ENCODE measurements around the gene CTNNA2. TPM values are rescaled to one million over a fixed set of nuclear protein-coding genes. Genes with fewer than 3 reads are reported as not detected.

The CTNNA2 gene
- total RNA-seq, 6 experiments from 2014 or later, result 0.44 TPM; not detected in 5

GRCh38 chr2:80568011-80568410, 1055.2 kb downstream of the CTNNA2 start:
- DNase-seq (no peak), ATAC-seq (no peak)
- WGBS (ENCODE audit: insufficient coverage, low coverage, low lambda C conversion rate, missing lambda C conversion rate), result 41% methylated on average over 3 of the region's 3 CpGs
- Histone ChIP-seq H3K4me1 (no peaks in the 10 kb centered on the region), H3K4me3 (no peak overlapping the region), H3K9me3 (no peaks in the 10 kb centered on the region), H3K36me3 (no peaks in the 10 kb centered on the region), H3K27me3 (no peaks in the 10 kb centered on the region), H3K27ac (no peak overlapping the region)
- TF ChIP-seq POLR2A (IDR thresholded peaks at IDR 0.05), result no peak
- no peak for TF ChIP-seq CTCF (IDR thresholded peaks at IDR 0.05)
- intact Hi-C loops (cut with DNase I), result no loop called here

GRCh38 chr2:80573167-80573566, 1060.3 kb downstream of the CTNNA2 start:
- TF ChIP-seq CTCF (IDR thresholded peaks at IDR 0.05) (no peak), POLR2A (IDR thresholded peaks at IDR 0.05) (no peak)
- no peak for DNase-seq
- Histone ChIP-seq H3K4me3 (no peak overlapping the region), H3K9me3 (no peaks in the 10 kb centered on the region), H3K27ac (no peak overlapping the region), H3K27me3 (no peaks in the 10 kb centered on the region), H3K36me3 (no peaks in the 10 kb centered on the region), H3K4me1 (no peaks in the 10 kb centered on the region)
- intact Hi-C loops (cut with DNase I), result no loop called here
- WGBS (ENCODE audit: insufficient coverage, low coverage, low lambda C conversion rate, missing lambda C conversion rate), result 59% methylated on average over 6 of the region's 6 CpGs
- ATAC-seq, result no peak

- Histone ChIP-seq H3K27ac (no peak overlapping the region), H3K27me3 (no peaks in the 10 kb centered on the region), H3K9me3 (no peaks in the 10 kb centered on the region), H3K4me3 (no peak overlapping the region), H3K4me1 (no peaks in the 10 kb centered on the region), H3K36me3 (no peaks in the 10 kb centered on the region)
- no peak for ATAC-seq
- intact Hi-C loops (cut with DNase I), result no loop called here
- TF ChIP-seq POLR2A (IDR thresholded peaks at IDR 0.05) (no peak), CTCF (IDR thresholded peaks at IDR 0.05) (no peak)
- no peak for DNase-seq
- 63% methylated on average over 10 of the region's 10 CpGs for WGBS (ENCODE audit: insufficient coverage, low coverage, low lambda C conversion rate, missing lambda C conversion rate)
These were observed 1061.1 kb downstream of the CTNNA2 start for GRCh38 chr2:80573950-80574349.

- no peaks in the 10 kb centered on the region for H3K27me3 ChIP-seq
- no peaks in the 10 kb centered on the region for H3K9me3 ChIP-seq
- no peaks in the 10 kb centered on the region for H3K36me3 ChIP-seq
- intact Hi-C loops (cut with DNase I), result no loop called here
- no peak for TF ChIP-seq CTCF (IDR thresholded peaks at IDR 0.05)
- TF ChIP-seq POLR2A (IDR thresholded peaks at IDR 0.05), result no peak
- H3K4me1 ChIP-seq, result no peaks in the 10 kb centered on the region
- no peak for ATAC-seq
- no peak overlapping the region for H3K27ac ChIP-seq
- no peak for DNase-seq
- 27% methylated on average over 5 of the region's 5 CpGs for WGBS (ENCODE audit: insufficient coverage, low coverage, low lambda C conversion rate, missing lambda C conversion rate)
- no peak overlapping the region for H3K4me3 ChIP-seq
These were observed 1066.9 kb downstream of the CTNNA2 start for GRCh38 chr2:80579756-80580155.

- intact Hi-C loops (cut with DNase I), result no loop called here
- TF ChIP-seq POLR2A (IDR thresholded peaks at IDR 0.05) (no peak), CTCF (IDR thresholded peaks at IDR 0.05) (no peak)
- WGBS (ENCODE audit: insufficient coverage, low coverage, low lambda C conversion rate, missing lambda C conversion rate), result 24% methylated on average over 2 of the region's 2 CpGs
- Histone ChIP-seq H3K9me3 (no peaks in the 10 kb centered on the region), H3K36me3 (no peaks in the 10 kb centered on the region), H3K4me1 (no peaks in the 10 kb centered on the region), H3K27ac (no peak overlapping the region), H3K27me3 (no peaks in the 10 kb centered on the region), H3K4me3 (no peak overlapping the region)
- no peak for DNase-seq
- no peak for ATAC-seq
These were observed 1078.4 kb downstream of the CTNNA2 start for GRCh38 chr2:80591233-80591632.

Data from right lobe of liver (tissue), 6 donors.